Measurements from ENCODE around the gene SFXN3. TPM values are rescaled to one million over a fixed set of nuclear protein-coding genes. Genes with fewer than 3 reads are reported as not detected.

The SFXN3 gene
- polyA plus RNA-seq, 3 donors, result 21.3 to 152 (median 24.2) TPM

DNA sequence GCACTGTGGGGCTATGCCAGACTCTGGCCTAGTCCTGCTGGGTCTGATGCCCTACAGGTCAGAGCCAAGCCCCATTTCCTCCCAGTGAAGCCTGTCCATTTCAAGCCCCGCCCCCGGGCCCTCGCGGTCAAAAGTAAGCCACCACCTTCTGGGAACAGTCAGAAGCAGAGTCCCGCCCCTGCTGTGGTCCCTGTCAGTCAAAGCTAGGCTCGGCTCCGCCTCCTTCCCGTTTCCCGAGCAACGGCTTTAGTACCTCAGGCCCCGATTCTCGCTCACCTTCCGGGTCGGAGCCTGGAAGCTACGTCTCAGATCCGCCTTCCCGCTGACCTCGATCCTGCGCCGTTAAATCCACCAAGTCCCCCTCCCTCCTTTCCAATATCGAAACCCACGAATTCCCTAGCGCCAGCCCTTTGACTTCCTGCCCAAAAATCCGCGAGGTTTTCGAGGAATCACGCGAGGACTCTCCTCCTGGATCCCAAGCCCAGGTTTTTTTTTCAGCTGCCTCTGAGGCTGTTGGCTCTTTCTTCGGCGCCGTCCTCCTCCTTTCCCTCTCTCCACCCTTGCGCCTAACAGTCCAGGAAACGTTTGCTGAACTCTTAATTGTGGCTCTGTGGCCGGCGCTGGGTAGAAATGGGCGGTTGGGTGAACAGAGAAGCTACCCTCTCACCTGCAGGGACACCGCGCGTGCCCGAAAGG is 11.8 kb downstream of the SFXN3 start:
- Histone ChIP-seq H3K36me3 (replicated peaks in 1 of 2; ENCODE audit: control insufficient read depth in 1 of 2, insufficient read depth in 2 of 2, low read length in 2 of 2) (peaks cover 19 to 26% of the 10 kb centered on the region in 2 donors), H3K27me3 (ENCODE audit: control insufficient read depth in 2 of 2, insufficient read depth in 2 of 2, low read length in 2 of 2) (peaks cover 15 to 29% of the 10 kb centered on the region in 2 donors), H3K4me1 (ENCODE audit: control insufficient read depth in 1 of 2, insufficient read depth in 2 of 2, low read length in 2 of 2) (peaks cover 14 to 22% of the 10 kb centered on the region in 2 donors), H3K9ac (ENCODE audit: insufficient read depth, low read length, poor library complexity, severe bottlenecking) (peak overlapping the region; percentile 70), H2AFZ (ENCODE audit: insufficient read depth, low read depth, low read length, poor library complexity, severe bottlenecking) (peak overlapping the region; percentile 84), H3K9me3 (replicated peaks in 1 of 2; ENCODE audit: control insufficient read depth in 1 of 2, insufficient read depth in 1 of 2, low read length in 2 of 2) (peaks cover 0 to 6% of the 10 kb centered on the region in 2 donors), H3K4me3 (replicated peaks in 1 of 3; ENCODE audit: low read depth in 2 of 3, low read length in 3 of 3) (peak overlapping the region; percentile 47 to 87 (median 60)), H4K20me1 (ENCODE audit: insufficient read depth, low read length) (no peaks in the 10 kb centered on the region), H3K4me2 (replicated peaks; ENCODE audit: extremely low read depth, low read length, poor library complexity, severe bottlenecking) (peak overlapping the region; percentile 74), H3K27ac (ENCODE audit: low read depth in 1 of 2, low read length in 2 of 2) (peak overlapping the region; percentile 80 to 83), H3K79me2 (ENCODE audit: insufficient read depth, low read length) (no peaks in the 10 kb centered on the region)
- Mint-ChIP-seq H3K4me3 (peak overlapping the region; percentile 96 to 99), H3K4me1 (peaks cover 23% of the 10 kb centered on the region), H3K36me3 (peaks cover 24 to 31% of the 10 kb centered on the region in 2 donors), H3K27me3 (ENCODE audit: low read depth in 3 of 3) (peaks cover 25 to 27% (median 26%) of the 10 kb centered on the region in 3 donors), H3K9me3 (peaks cover 0 to 9% (median 0%) of the 10 kb centered on the region in 7 donors), H3K27ac (peak overlapping the region; percentile 96 to 100 (median 99))
- TF ChIP-seq, protein P1, sequence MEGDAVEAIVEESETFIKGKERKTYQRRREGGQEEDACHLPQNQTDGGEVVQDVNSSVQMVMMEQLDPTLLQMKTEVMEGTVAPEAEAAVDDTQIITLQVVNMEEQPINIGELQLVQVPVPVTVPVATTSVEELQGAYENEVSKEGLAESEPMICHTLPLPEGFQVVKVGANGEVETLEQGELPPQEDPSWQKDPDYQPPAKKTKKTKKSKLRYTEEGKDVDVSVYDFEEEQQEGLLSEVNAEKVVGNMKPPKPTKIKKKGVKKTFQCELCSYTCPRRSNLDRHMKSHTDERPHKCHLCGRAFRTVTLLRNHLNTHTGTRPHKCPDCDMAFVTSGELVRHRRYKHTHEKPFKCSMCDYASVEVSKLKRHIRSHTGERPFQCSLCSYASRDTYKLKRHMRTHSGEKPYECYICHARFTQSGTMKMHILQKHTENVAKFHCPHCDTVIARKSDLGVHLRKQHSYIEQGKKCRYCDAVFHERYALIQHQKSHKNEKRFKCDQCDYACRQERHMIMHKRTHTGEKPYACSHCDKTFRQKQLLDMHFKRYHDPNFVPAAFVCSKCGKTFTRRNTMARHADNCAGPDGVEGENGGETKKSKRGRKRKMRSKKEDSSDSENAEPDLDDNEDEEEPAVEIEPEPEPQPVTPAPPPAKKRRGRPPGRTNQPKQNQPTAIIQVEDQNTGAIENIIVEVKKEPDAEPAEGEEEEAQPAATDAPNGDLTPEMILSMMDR (IDR thresholded peaks at IDR 0.05), result no peak
- peak; percentile 92 to 97 (median 93) for DNase-seq
- WGBS (ENCODE audit: insufficient coverage), result 0% methylated on average over 28 of the region's 40 CpGs
- intact Hi-C loops (cut with micrococcal nuclease), result loop anchor here in 1 of 2 donors (5.0 kb wide), 1 partner anchor 99 kb away; no protein-coding TSS in a partner anchor

DNA sequence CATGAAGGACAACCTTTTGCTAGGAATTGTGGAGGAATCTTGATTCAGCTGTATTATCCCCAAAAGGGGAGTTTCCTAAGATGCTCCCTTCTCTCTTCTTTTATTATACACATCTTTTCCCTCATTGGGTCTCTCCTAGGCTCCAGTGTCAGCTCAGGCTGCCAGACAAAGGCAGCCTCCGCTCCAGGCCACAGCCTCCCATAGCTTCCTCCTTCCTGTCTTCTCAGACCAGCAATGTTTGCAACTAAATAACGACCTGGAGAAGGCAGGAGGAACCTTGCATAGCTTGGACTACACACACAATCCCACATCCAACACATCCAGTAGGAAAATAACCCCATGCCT is 12.3 kb downstream of the SFXN3 start:
- WGBS (ENCODE audit: insufficient coverage), result 10% methylated on average over 2 of the region's 2 CpGs
- H3K27ac ChIP-seq (ENCODE audit: low read depth in 1 of 2, low read length in 2 of 2), result peak overlapping the region; percentile 80 to 83
- H3K27ac Mint-ChIP-seq, result peak overlapping the region; percentile 96 to 100 (median 99)
- no peaks in the 10 kb centered on the region for H4K20me1 ChIP-seq (ENCODE audit: insufficient read depth, low read length)
- peak overlapping the region; percentile 84 for H2AFZ ChIP-seq (ENCODE audit: insufficient read depth, low read depth, low read length, poor library complexity, severe bottlenecking)
- peaks cover 14 to 21% of the 10 kb centered on the region in 2 donors for H3K36me3 ChIP-seq (replicated peaks in 1 of 2; ENCODE audit: control insufficient read depth in 1 of 2, insufficient read depth in 2 of 2, low read length in 2 of 2)
- peak overlapping the region; percentile 74 for H3K4me2 ChIP-seq (replicated peaks; ENCODE audit: extremely low read depth, low read length, poor library complexity, severe bottlenecking)
- no peaks in the 10 kb centered on the region for H3K79me2 ChIP-seq (ENCODE audit: insufficient read depth, low read length)
- peaks cover 20 to 34% of the 10 kb centered on the region in 2 donors for H3K27me3 ChIP-seq (ENCODE audit: control insufficient read depth in 2 of 2, insufficient read depth in 2 of 2, low read length in 2 of 2)
- TF ChIP-seq, protein P1 (IDR thresholded peaks at IDR 0.05), result no peak
- peaks cover 24% of the 10 kb centered on the region for H3K4me1 Mint-ChIP-seq
- H3K4me3 Mint-ChIP-seq, result peak overlapping the region; percentile 96 to 99
- peaks cover 0 to 12% (median 4%) of the 10 kb centered on the region in 7 donors for H3K9me3 Mint-ChIP-seq
- intact Hi-C loops (cut with micrococcal nuclease), result loop anchor here in 1 of 2 donors (5.0 kb wide), 1 partner anchor 99 kb away; no protein-coding TSS in a partner anchor
- peaks cover 14 to 22% of the 10 kb centered on the region in 2 donors for H3K4me1 ChIP-seq (ENCODE audit: control insufficient read depth in 1 of 2, insufficient read depth in 2 of 2, low read length in 2 of 2)
- no peak for DNase-seq
- H3K4me3 ChIP-seq (replicated peaks in 1 of 3; ENCODE audit: low read depth in 2 of 3, low read length in 3 of 3), result peak overlapping the region; percentile 47 to 87 (median 60)
- H3K9ac ChIP-seq (ENCODE audit: insufficient read depth, low read length, poor library complexity, severe bottlenecking), result peak overlapping the region; percentile 70
- peaks cover 30 to 33% (median 32%) of the 10 kb centered on the region in 3 donors for H3K27me3 Mint-ChIP-seq (ENCODE audit: low read depth in 3 of 3)
- peaks cover 0 to 6% of the 10 kb centered on the region in 2 donors for H3K9me3 ChIP-seq (replicated peaks in 1 of 2; ENCODE audit: control insufficient read depth in 1 of 2, insufficient read depth in 1 of 2, low read length in 2 of 2)
- peaks cover 20 to 25% of the 10 kb centered on the region in 2 donors for H3K36me3 Mint-ChIP-seq
